ENCODE measurements around the gene DKKL1. TPM values are rescaled to one million over a fixed set of nuclear protein-coding genes. Genes with fewer than 3 reads are reported as not detected.
"Not testable (repeated sequence)": the region's sequence is repeated elsewhere in the genome, so short reads cannot be mapped to it uniquely, and the experiment has no call there.

The DKKL1 gene
- total RNA-seq, 1 donor from 2014 or later: 4.4 TPM

DNA sequence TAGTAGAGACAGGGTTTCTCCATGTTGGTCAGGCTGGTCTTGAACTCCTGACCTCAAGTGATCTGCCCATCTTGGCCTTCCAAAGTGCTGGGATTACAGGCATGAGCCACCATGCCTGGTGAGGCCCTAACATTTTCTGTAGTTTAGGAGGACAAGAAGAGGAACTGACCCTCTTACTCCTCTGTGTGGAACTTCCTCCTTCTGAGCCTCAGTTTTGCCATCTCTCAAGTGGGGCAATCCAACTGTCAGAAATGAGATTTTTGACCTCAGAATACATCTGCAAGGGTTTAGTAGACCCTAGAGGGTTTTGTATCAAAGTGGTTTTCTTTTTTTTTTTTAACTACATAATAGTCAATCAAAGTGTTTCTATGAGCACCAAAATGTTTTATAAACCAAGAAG, 2.4 kb downstream of the DKKL1 start:
- no peak overlapping the region for H3K4me3 Mint-ChIP-seq (ENCODE audit: unreplicated experiment)
- H3K36me3 Mint-ChIP-seq (ENCODE audit: unreplicated experiment): peaks cover 3% of the 10 kb centered on the region
- H3K4me1 Mint-ChIP-seq (ENCODE audit: unreplicated experiment): no peaks in the 10 kb centered on the region
- no peak for DNase-seq (ENCODE audit: extremely low spot score, unreplicated experiment)
- H3K27me3 Mint-ChIP-seq (ENCODE audit: unreplicated experiment): peaks cover 3% of the 10 kb centered on the region
- TF ChIP-seq, protein P1, sequence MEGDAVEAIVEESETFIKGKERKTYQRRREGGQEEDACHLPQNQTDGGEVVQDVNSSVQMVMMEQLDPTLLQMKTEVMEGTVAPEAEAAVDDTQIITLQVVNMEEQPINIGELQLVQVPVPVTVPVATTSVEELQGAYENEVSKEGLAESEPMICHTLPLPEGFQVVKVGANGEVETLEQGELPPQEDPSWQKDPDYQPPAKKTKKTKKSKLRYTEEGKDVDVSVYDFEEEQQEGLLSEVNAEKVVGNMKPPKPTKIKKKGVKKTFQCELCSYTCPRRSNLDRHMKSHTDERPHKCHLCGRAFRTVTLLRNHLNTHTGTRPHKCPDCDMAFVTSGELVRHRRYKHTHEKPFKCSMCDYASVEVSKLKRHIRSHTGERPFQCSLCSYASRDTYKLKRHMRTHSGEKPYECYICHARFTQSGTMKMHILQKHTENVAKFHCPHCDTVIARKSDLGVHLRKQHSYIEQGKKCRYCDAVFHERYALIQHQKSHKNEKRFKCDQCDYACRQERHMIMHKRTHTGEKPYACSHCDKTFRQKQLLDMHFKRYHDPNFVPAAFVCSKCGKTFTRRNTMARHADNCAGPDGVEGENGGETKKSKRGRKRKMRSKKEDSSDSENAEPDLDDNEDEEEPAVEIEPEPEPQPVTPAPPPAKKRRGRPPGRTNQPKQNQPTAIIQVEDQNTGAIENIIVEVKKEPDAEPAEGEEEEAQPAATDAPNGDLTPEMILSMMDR (IDR thresholded peaks at IDR 0.05): no peak
- no peak overlapping the region for H3K27ac Mint-ChIP-seq (ENCODE audit: unreplicated experiment)
- no peaks in the 10 kb centered on the region for H3K9me3 Mint-ChIP-seq (ENCODE audit: unreplicated experiment)

DNA sequence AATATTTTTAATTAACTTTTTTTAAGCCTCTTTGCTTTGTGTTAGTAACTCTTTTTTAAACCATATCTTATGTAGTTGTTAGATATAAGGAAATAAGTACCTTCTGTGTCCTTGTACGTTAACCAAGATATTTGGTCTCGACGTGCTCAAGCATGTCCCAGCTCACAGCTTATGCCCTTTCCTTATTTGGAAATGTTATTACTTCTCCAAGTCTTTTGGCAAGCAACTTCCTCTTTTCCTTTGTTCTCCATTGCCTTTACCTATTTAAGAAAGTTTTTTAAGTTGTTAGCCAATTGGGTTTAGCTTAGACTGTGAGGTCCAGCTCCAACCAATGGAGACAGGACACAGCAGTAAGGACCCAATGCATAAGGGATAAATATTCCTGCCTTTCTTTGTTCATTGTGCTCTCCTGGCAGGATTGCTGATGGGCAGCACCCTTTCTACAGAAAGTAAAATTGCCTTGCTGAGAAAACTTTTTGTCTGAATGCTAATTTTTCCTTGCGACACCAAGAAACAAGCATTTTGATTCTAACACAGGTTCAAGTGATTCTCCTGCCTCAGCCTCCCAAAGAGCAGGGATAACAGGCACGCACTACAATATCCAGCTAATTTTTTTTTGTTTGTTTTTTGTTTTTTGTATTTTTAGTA, 5.2 kb downstream of the DKKL1 start:
- TF ChIP-seq, protein P1 (IDR thresholded peaks at IDR 0.05): no peak
- Mint-ChIP-seq H3K36me3 (ENCODE audit: unreplicated experiment) (peaks cover 3% of the 10 kb centered on the region), H3K9me3 (ENCODE audit: unreplicated experiment) (no peaks in the 10 kb centered on the region), H3K4me1 (ENCODE audit: unreplicated experiment) (no peaks in the 10 kb centered on the region), H3K4me3 (ENCODE audit: unreplicated experiment) (no peak overlapping the region), H3K27me3 (ENCODE audit: unreplicated experiment) (peaks cover 3% of the 10 kb centered on the region), H3K27ac (ENCODE audit: unreplicated experiment) (no peak overlapping the region)
- DNase-seq (ENCODE audit: extremely low spot score, unreplicated experiment): no peak

DNA sequence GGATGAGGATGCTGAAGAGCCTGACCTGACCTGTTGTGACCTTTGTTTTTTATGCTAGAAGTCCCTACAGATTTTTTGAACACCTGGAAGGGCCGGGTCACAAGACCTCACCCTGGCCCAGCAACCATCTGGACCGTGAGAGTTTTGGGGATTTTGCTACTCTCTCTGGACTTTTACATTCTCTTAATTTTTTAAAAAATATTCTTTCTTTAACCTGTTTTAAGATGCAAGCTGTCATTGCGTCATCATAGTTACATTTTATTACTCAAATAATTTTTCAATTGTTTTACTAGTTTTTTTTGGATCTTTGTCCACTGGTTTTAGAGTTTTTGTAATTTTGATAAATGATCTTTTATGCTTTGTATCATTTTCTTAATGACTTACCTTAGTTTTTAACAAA, 7.5 kb downstream of the DKKL1 start:
- no peaks in the 10 kb centered on the region for H3K9me3 Mint-ChIP-seq (ENCODE audit: unreplicated experiment)
- TF ChIP-seq, protein P1 (IDR thresholded peaks at IDR 0.05): no peak
- H3K36me3 Mint-ChIP-seq (ENCODE audit: unreplicated experiment): peaks cover 3% of the 10 kb centered on the region
- H3K27me3 Mint-ChIP-seq (ENCODE audit: unreplicated experiment): peaks cover 6% of the 10 kb centered on the region
- no peak for DNase-seq (ENCODE audit: extremely low spot score, unreplicated experiment)
- H3K27ac Mint-ChIP-seq (ENCODE audit: unreplicated experiment): no peak overlapping the region
- no peaks in the 10 kb centered on the region for H3K4me1 Mint-ChIP-seq (ENCODE audit: unreplicated experiment)
- H3K4me3 Mint-ChIP-seq (ENCODE audit: unreplicated experiment): no peak overlapping the region

DNA sequence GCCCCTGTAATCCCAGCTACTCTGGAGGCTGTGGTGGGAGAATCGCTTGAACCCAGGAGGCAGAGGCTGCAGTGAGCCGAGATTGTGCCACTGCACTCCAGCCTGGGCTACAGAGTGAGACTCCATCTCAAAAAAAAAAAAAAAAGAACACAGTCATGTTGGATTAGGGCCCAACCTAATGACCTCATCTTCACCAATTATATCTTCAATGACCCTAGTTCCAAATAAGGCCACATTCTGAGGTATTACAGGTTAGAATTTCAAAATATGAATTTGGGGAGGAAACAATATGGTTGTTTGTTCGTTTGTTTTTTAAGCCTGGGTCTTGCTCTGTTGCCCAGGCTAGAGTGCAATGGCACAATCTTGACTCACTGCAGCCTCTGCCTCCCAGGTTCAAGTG, 9.5 kb downstream of the DKKL1 start:
- H3K27ac Mint-ChIP-seq (ENCODE audit: unreplicated experiment); DNase-seq (ENCODE audit: extremely low spot score, unreplicated experiment); H3K9me3 Mint-ChIP-seq (ENCODE audit: unreplicated experiment); H3K4me1 Mint-ChIP-seq (ENCODE audit: unreplicated experiment); H3K27me3 Mint-ChIP-seq (ENCODE audit: unreplicated experiment); H3K36me3 Mint-ChIP-seq (ENCODE audit: unreplicated experiment); H3K4me3 Mint-ChIP-seq (ENCODE audit: unreplicated experiment): not testable (repeated sequence)

DNA sequence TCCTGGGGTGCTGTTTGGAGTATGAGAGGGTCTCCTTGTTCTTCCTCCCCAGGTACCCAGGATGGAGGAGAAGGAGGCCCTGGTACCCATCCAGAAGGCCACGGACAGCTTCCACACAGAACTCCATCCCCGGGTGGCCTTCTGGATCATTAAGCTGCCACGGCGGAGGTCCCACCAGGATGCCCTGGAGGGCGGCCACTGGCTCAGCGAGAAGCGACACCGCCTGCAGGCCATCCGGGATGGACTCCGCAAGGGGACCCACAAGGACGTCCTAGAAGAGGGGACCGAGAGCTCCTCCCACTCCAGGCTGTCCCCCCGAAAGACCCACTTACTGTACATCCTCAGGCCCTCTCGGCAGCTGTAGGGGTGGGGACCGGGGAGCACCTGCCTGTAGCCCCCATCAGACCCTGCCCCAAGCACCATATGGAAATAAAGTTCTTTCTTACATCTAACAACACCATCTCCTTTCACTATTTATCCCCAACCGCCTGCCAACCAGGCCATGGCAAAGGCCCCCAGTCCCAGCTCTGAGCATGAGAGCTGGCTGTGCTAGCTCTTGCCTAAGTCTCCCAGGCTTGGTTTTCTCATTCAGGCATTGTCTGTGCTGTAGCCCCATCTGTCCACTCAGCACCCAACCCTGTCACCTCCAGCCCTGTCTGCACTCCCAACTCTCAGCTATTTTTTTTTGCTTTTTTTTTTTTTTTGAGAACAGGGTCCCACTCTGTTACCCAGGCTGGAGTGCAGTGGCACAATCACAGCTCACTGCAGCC, 11.2 kb downstream of the DKKL1 start:
- Mint-ChIP-seq H3K27ac (ENCODE audit: unreplicated experiment) (no peak overlapping the region), H3K9me3 (ENCODE audit: unreplicated experiment) (no peaks in the 10 kb centered on the region), H3K4me1 (ENCODE audit: unreplicated experiment) (no peaks in the 10 kb centered on the region), H3K27me3 (ENCODE audit: unreplicated experiment) (peaks cover 10% of the 10 kb centered on the region), H3K36me3 (ENCODE audit: unreplicated experiment) (no peaks in the 10 kb centered on the region), H3K4me3 (ENCODE audit: unreplicated experiment) (no peak overlapping the region)
- TF ChIP-seq, protein P1 (IDR thresholded peaks at IDR 0.05): no peak
- no peak for DNase-seq (ENCODE audit: extremely low spot score, unreplicated experiment)
